Fibroblast of the aortic adventitia (primary cell): ENCODE measurements around the gene PCDHGA9. TPM values are rescaled to one million over a fixed set of nuclear protein-coding genes. Genes with fewer than 3 reads are reported as not detected.

Experiments used
- DNase-seq: peaks from one replicate; pipeline ENCODE4 v3.0.0-alpha.2; 2010; ENCODE audit warnings: low read depth
- H3K4me3 ChIP-seq: 2 replicates; pipeline ENCODE4 v1.5.1; 2011; ENCODE audit warnings: low read depth, mild to moderate bottlenecking, control low read depth, low read length, moderate library complexity
- CTCF ChIP-seq: IDR thresholded peaks from 2 replicates; pipeline ENCODE4 v1.5.1; 2011; ENCODE audit warnings: mild to moderate bottlenecking, low read length, control low read depth, inconsistent platforms; ENCODE audit not compliant: insufficient read depth
- total RNA-seq: library from RNA; depleted of rRNA; stranded (reverse); fragments of >200 nt; gene quantifications from 2 replicates; pipeline ENCODE4 v1.2.3, GENCODE V29; 2012; ENCODE audit warnings: low replicate concordance

Gene PCDHGA9
- total RNA-seq, 1 donor, result 7.3 TPM

- no peak for DNase-seq
- no peak for TF ChIP-seq CTCF
- no peak overlapping the region for H3K4me3 ChIP-seq
Measured at GRCh38 chr5:141384471-141385267, 17.9 kb upstream of the PCDHGA9 start.

- peak; percentile 72 for TF ChIP-seq CTCF
- H3K4me3 ChIP-seq, result peak within 1 kb of the TSS; percentile 60
- DNase-seq, result peak; percentile 66
Measured at GRCh38 chr5:141387557-141388311, 14.8 kb upstream of the PCDHGA9 start, which contains the start of gene PCDHGB4. Gene PCDHGB4 (plus strand): TSS chr5:141387698. CDS start chr5:141387885, 187 bp downstream.

- H3K4me3 ChIP-seq, result no peak overlapping the region
Measured at GRCh38 chr5:141388661-141389060, 13.9 kb upstream of the PCDHGA9 start.

GRCh38 chr5:141389153-141390042, 13.2 kb upstream of the PCDHGA9 start:
- DNase-seq, result no peak
- no peak overlapping the region for H3K4me3 ChIP-seq
- no peak for TF ChIP-seq CTCF

More at GRCh38 chr5:141388661-141389060, 13.9 kb upstream of the PCDHGA9 start:
- no peak for TF ChIP-seq CTCF
- DNase-seq, result no peak

GRCh38 chr5:141392429-141393198, 10.0 kb upstream of the PCDHGA9 start, which contains the start of gene PCDHGA8:
Gene PCDHGA8 (plus strand): TSS chr5:141392633. CDS start chr5:141392814, 181 bp downstream.
- H3K4me3 ChIP-seq, result peak within 1 kb of the TSS; percentile 1
- DNase-seq, result peak; percentile 30

More at GRCh38 chr5:141392429-141393198, 10.0 kb upstream of the PCDHGA9 start, which contains the start of gene PCDHGA8:
- TF ChIP-seq CTCF, result peak; percentile 27
